ENCODE results near the gene VWA3B.

DNA sequence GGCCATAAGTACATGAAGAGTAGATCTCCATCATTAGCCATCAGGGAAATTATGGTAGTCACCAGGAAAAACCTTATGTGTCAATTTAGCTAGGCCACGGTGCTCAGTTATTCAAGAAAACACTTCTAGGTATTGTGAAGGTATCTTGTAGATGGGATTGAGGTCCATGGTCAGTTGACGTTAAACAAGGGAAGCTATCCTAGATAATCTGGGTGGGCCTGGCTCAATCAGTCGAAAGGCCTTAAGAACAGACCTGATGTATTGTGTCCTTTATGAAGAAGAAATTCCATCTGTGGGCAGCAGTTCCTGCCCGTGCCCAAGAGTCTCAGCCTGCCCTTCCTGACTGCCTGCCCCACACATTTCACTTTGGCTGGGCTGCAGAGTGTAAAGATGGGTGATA lies 242.6 kb downstream of the VWA3B start:
- TF ChIP-seq, protein P1, sequence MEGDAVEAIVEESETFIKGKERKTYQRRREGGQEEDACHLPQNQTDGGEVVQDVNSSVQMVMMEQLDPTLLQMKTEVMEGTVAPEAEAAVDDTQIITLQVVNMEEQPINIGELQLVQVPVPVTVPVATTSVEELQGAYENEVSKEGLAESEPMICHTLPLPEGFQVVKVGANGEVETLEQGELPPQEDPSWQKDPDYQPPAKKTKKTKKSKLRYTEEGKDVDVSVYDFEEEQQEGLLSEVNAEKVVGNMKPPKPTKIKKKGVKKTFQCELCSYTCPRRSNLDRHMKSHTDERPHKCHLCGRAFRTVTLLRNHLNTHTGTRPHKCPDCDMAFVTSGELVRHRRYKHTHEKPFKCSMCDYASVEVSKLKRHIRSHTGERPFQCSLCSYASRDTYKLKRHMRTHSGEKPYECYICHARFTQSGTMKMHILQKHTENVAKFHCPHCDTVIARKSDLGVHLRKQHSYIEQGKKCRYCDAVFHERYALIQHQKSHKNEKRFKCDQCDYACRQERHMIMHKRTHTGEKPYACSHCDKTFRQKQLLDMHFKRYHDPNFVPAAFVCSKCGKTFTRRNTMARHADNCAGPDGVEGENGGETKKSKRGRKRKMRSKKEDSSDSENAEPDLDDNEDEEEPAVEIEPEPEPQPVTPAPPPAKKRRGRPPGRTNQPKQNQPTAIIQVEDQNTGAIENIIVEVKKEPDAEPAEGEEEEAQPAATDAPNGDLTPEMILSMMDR (IDR thresholded peaks at IDR 0.05) = no peak
- no peak for TF ChIP-seq POLR2A (IDR thresholded peaks at IDR 0.05)

Measured in body of pancreas (tissue), 4 donors.